ENCODE results near the gene SCYL2.
A peak's percentile ranks its signal among the peaks of the same experiment; 100 is the strongest.
"Not testable (repeated sequence)": the region's sequence is repeated elsewhere in the genome, so short reads cannot be mapped to it uniquely, and the experiment has no call there.

The SCYL2 gene

GRCh38 chr12:100266835-100267602 is at the start of gene SCYL2, which contains the start of gene DEPDC4:
Gene SCYL2 (plus strand): TSS chr12:100267177. CDS start chr12:100282971, 15,794 bp downstream.
Gene DEPDC4 (minus strand): TSS chr12:100267079. CDS start chr12:100267076, 3 bp downstream.
- Histone ChIP-seq H3K27ac (ENCODE audit: low read depth, low read length) (peak within 1 kb of the TSS; percentile 75), H3K27me3 (ENCODE audit: control insufficient read depth, insufficient read depth, low read length) (no peaks in the 10 kb centered on the region), H3K4me3 (ENCODE audit: low read depth, low read length) (peak within 1 kb of the TSS; percentile 91), H3K36me3 (ENCODE audit: control insufficient read depth, insufficient read depth, low read length) (0 out of 2 replicates have a peak, but pooled peaks cover 3% of the 10 kb centered on the region), H3K4me1 (ENCODE audit: control insufficient read depth, insufficient read depth, low read length) (peaks cover 13% of the 10 kb centered on the region), H3K9me3 (ENCODE audit: control insufficient read depth, insufficient read depth, low read depth, low read length) (no peaks in the 10 kb centered on the region), H3K9ac (ENCODE audit: low read length) (peak within 1 kb of the TSS; percentile 82)

- Histone ChIP-seq H3K4me1 (ENCODE audit: control insufficient read depth, insufficient read depth, low read length) (no peaks in the 10 kb centered on the region), H3K27me3 (ENCODE audit: control insufficient read depth, insufficient read depth, low read length) (no peaks in the 10 kb centered on the region), H3K9me3 (ENCODE audit: control insufficient read depth, insufficient read depth, low read depth, low read length) (no peaks in the 10 kb centered on the region), H3K9ac (ENCODE audit: low read length) (no peak overlapping the region), H3K27ac (ENCODE audit: low read depth, low read length) (no peak overlapping the region), H3K4me3 (ENCODE audit: low read depth, low read length) (no peak overlapping the region), H3K36me3 (ENCODE audit: control insufficient read depth, insufficient read depth, low read length) (peaks cover 64% of the 10 kb centered on the region)
Observed at GRCh38 chr12:100219328-100220109, 47.5 kb upstream of the SCYL2 start.

GRCh38 chr12:100221523-100221922 is 45.5 kb upstream of the SCYL2 start:
- Histone ChIP-seq H3K4me1 (ENCODE audit: control insufficient read depth, insufficient read depth, low read length) (no peaks in the 10 kb centered on the region), H3K27me3 (ENCODE audit: control insufficient read depth, insufficient read depth, low read length) (no peaks in the 10 kb centered on the region), H3K27ac (ENCODE audit: low read depth, low read length) (no peak overlapping the region), H3K9ac (ENCODE audit: low read length) (no peak overlapping the region), H3K4me3 (ENCODE audit: low read depth, low read length) (no peak overlapping the region), H3K9me3 (ENCODE audit: control insufficient read depth, insufficient read depth, low read depth, low read length) (no peaks in the 10 kb centered on the region), H3K36me3 (ENCODE audit: control insufficient read depth, insufficient read depth, low read length) (peaks cover 57% of the 10 kb centered on the region)

GRCh38 chr12:100222173-100222572 is 44.8 kb upstream of the SCYL2 start:
- not testable (repeated sequence) for H3K27ac ChIP-seq (ENCODE audit: low read depth, low read length)

GRCh38 chr12:100225491-100225890 is 41.5 kb upstream of the SCYL2 start:
- H3K36me3 ChIP-seq (ENCODE audit: control insufficient read depth, insufficient read depth, low read length) = peaks cover 30% of the 10 kb centered on the region
- no peak overlapping the region for H3K9ac ChIP-seq (ENCODE audit: low read length)
- no peak overlapping the region for H3K27ac ChIP-seq (ENCODE audit: low read depth, low read length)
- no peaks in the 10 kb centered on the region for H3K4me1 ChIP-seq (ENCODE audit: control insufficient read depth, insufficient read depth, low read length)
- no peaks in the 10 kb centered on the region for H3K27me3 ChIP-seq (ENCODE audit: control insufficient read depth, insufficient read depth, low read length)
- no peak overlapping the region for H3K4me3 ChIP-seq (ENCODE audit: low read depth, low read length)
- H3K9me3 ChIP-seq (ENCODE audit: control insufficient read depth, insufficient read depth, low read depth, low read length) = no peaks in the 10 kb centered on the region

More at GRCh38 chr12:100222173-100222572, 44.8 kb upstream of the SCYL2 start:
- not testable (repeated sequence) for H3K4me3 ChIP-seq (ENCODE audit: low read depth, low read length); H3K27me3 ChIP-seq (ENCODE audit: control insufficient read depth, insufficient read depth, low read length); H3K9me3 ChIP-seq (ENCODE audit: control insufficient read depth, insufficient read depth, low read depth, low read length); H3K9ac ChIP-seq (ENCODE audit: low read length); H3K4me1 ChIP-seq (ENCODE audit: control insufficient read depth, insufficient read depth, low read length)
- peaks cover 57% of the 10 kb centered on the region for H3K36me3 ChIP-seq (ENCODE audit: control insufficient read depth, insufficient read depth, low read length)

GRCh38 chr12:100229036-100229635 is 37.8 kb upstream of the SCYL2 start:
- H3K4me3 ChIP-seq (ENCODE audit: low read depth, low read length) = no peak overlapping the region
- H3K36me3 ChIP-seq (ENCODE audit: control insufficient read depth, insufficient read depth, low read length) = peaks cover 10% of the 10 kb centered on the region
- H3K9ac ChIP-seq (ENCODE audit: low read length) = no peak overlapping the region
- peaks cover under 1% of the 10 kb centered on the region; the same call in 1 of the 2 replicates for H3K4me1 ChIP-seq (ENCODE audit: control insufficient read depth, insufficient read depth, low read length)
- H3K27me3 ChIP-seq (ENCODE audit: control insufficient read depth, insufficient read depth, low read length) = no peaks in the 10 kb centered on the region
- no peak overlapping the region for H3K27ac ChIP-seq (ENCODE audit: low read depth, low read length)
- no peaks in the 10 kb centered on the region for H3K9me3 ChIP-seq (ENCODE audit: control insufficient read depth, insufficient read depth, low read depth, low read length)

- Histone ChIP-seq H3K4me3 (ENCODE audit: low read depth, low read length) (no peak overlapping the region), H3K36me3 (ENCODE audit: control insufficient read depth, insufficient read depth, low read length) (peaks cover 4% of the 10 kb centered on the region), H3K4me1 (ENCODE audit: control insufficient read depth, insufficient read depth, low read length) (peaks cover 6% of the 10 kb centered on the region; the same call in 1 of the 2 replicates), H3K27ac (ENCODE audit: low read depth, low read length) (no peak overlapping the region), H3K9ac (ENCODE audit: low read length) (no peak overlapping the region), H3K9me3 (ENCODE audit: control insufficient read depth, insufficient read depth, low read depth, low read length) (no peaks in the 10 kb centered on the region), H3K27me3 (ENCODE audit: control insufficient read depth, insufficient read depth, low read length) (no peaks in the 10 kb centered on the region)
Observed at GRCh38 chr12:100229876-100230275, 37.1 kb upstream of the SCYL2 start.

- H3K4me1 ChIP-seq (ENCODE audit: control insufficient read depth, insufficient read depth, low read length); H3K9ac ChIP-seq (ENCODE audit: low read length); H3K9me3 ChIP-seq (ENCODE audit: control insufficient read depth, insufficient read depth, low read depth, low read length); H3K36me3 ChIP-seq (ENCODE audit: control insufficient read depth, insufficient read depth, low read length); H3K27ac ChIP-seq (ENCODE audit: low read depth, low read length); H3K27me3 ChIP-seq (ENCODE audit: control insufficient read depth, insufficient read depth, low read length); H3K4me3 ChIP-seq (ENCODE audit: low read depth, low read length): not testable (repeated sequence)
Observed at GRCh38 chr12:100231873-100232272, 35.1 kb upstream of the SCYL2 start.

- no peaks in the 10 kb centered on the region for H3K9me3 ChIP-seq (ENCODE audit: control insufficient read depth, insufficient read depth, low read depth, low read length)
- no peak overlapping the region for H3K4me3 ChIP-seq (ENCODE audit: low read depth, low read length)
- no peak overlapping the region for H3K9ac ChIP-seq (ENCODE audit: low read length)
- peaks cover 6% of the 10 kb centered on the region; the same call in 1 of the 2 replicates for H3K4me1 ChIP-seq (ENCODE audit: control insufficient read depth, insufficient read depth, low read length)
- no peaks in the 10 kb centered on the region for H3K27me3 ChIP-seq (ENCODE audit: control insufficient read depth, insufficient read depth, low read length)
- no peaks in the 10 kb centered on the region for H3K36me3 ChIP-seq (ENCODE audit: control insufficient read depth, insufficient read depth, low read length)
- H3K27ac ChIP-seq (ENCODE audit: low read depth, low read length) = no peak overlapping the region
Observed at GRCh38 chr12:100234166-100234565, 32.8 kb upstream of the SCYL2 start.

GRCh38 chr12:100234591-100235304 is 32.2 kb upstream of the SCYL2 start:
- no peak overlapping the region for H3K9ac ChIP-seq (ENCODE audit: low read length)
- no peak overlapping the region for H3K27ac ChIP-seq (ENCODE audit: low read depth, low read length)
- H3K36me3 ChIP-seq (ENCODE audit: control insufficient read depth, insufficient read depth, low read length) = no peaks in the 10 kb centered on the region
- no peak overlapping the region for H3K4me3 ChIP-seq (ENCODE audit: low read depth, low read length)
- H3K9me3 ChIP-seq (ENCODE audit: control insufficient read depth, insufficient read depth, low read depth, low read length) = no peaks in the 10 kb centered on the region
- peaks cover 6% of the 10 kb centered on the region; the same call in 1 of the 2 replicates for H3K4me1 ChIP-seq (ENCODE audit: control insufficient read depth, insufficient read depth, low read length)
- no peaks in the 10 kb centered on the region for H3K27me3 ChIP-seq (ENCODE audit: control insufficient read depth, insufficient read depth, low read length)

All from HUES6 (cell line).